Measurements from ENCODE around the gene SNAPIN. TPM values are rescaled to one million over a fixed set of nuclear protein-coding genes. Genes with fewer than 3 reads are reported as not detected.
"Not testable (repeated sequence)": the region's sequence is repeated elsewhere in the genome, so short reads cannot be mapped to it uniquely, and the experiment has no call there.

The SNAPIN gene
- total RNA-seq, 1 donor from 2014 or later = 15.1 TPM

GRCh38 chr1:153646672-153647345 is 11.7 kb upstream of the SNAPIN start:
- ATAC-seq (no peak), DNase-seq (ENCODE audit: low spot score) (peak; percentile 33)

GRCh38 chr1:153647346-153647714 is 11.2 kb upstream of the SNAPIN start:
- ATAC-seq = no peak
- DNase-seq (ENCODE audit: low spot score) = peak; percentile 41

GRCh38 chr1:153648000-153648643 is 10.4 kb upstream of the SNAPIN start:
- ATAC-seq = no peak
- DNase-seq (ENCODE audit: low spot score) = no peak

- DNase-seq (ENCODE audit: low spot score) = no peak
- peak; percentile 26 for ATAC-seq
Observed at GRCh38 chr1:153649137-153649862, 9.2 kb upstream of the SNAPIN start.

GRCh38 chr1:153649863-153650235 is 8.7 kb upstream of the SNAPIN start:
- peak; percentile 92 for DNase-seq (ENCODE audit: low spot score)
- ATAC-seq = peak; percentile 95

GRCh38 chr1:153651771-153652170 is 6.7 kb upstream of the SNAPIN start:
- no peak for DNase-seq (ENCODE audit: low spot score)
- ATAC-seq = no peak

- ATAC-seq = no peak
- DNase-seq (ENCODE audit: low spot score) = no peak
Observed at GRCh38 chr1:153652805-153653500, 5.5 kb upstream of the SNAPIN start.

- DNase-seq (ENCODE audit: low spot score) (no peak), ATAC-seq (no peak)
Observed at GRCh38 chr1:153655333-153655732, 3.2 kb upstream of the SNAPIN start.

- ATAC-seq (no peak), DNase-seq (ENCODE audit: low spot score) (no peak)
Observed at GRCh38 chr1:153659175-153659534, 652 bp downstream of the SNAPIN start.

GRCh38 chr1:153659656-153660055 is 1.2 kb downstream of the SNAPIN start:
- no peak for DNase-seq (ENCODE audit: low spot score)
- ATAC-seq = no peak

- no peak for DNase-seq (ENCODE audit: low spot score)
- no peak for ATAC-seq
Observed at GRCh38 chr1:153661111-153661708, 2.7 kb downstream of the SNAPIN start.

GRCh38 chr1:153662269-153662668 is 3.8 kb downstream of the SNAPIN start:
- ATAC-seq (no peak), DNase-seq (ENCODE audit: low spot score) (no peak)

- no peak for ATAC-seq
- no peak for DNase-seq (ENCODE audit: low spot score)
Observed at GRCh38 chr1:153663211-153663610, 4.7 kb downstream of the SNAPIN start.

GRCh38 chr1:153667439-153667838 is 8.9 kb downstream of the SNAPIN start:
- no peak for ATAC-seq
- no peak for DNase-seq (ENCODE audit: low spot score)

GRCh38 chr1:153668672-153669071 is 10.2 kb downstream of the SNAPIN start:
- not testable (repeated sequence) for DNase-seq (ENCODE audit: low spot score); ATAC-seq

GRCh38 chr1:153669606-153670005 is 11.1 kb downstream of the SNAPIN start:
- no peak for DNase-seq (ENCODE audit: low spot score)
- no peak for ATAC-seq

- DNase-seq (ENCODE audit: low spot score) = no peak
- ATAC-seq = peak; percentile 35
Observed at GRCh38 chr1:153670257-153670858, 11.9 kb downstream of the SNAPIN start.

- DNase-seq (ENCODE audit: low spot score) (peak; percentile 97), ATAC-seq (peak; percentile 91)
Observed at GRCh38 chr1:153670859-153671627, 12.5 kb downstream of the SNAPIN start, which contains the start of gene ILF2. Gene ILF2 (minus strand): TSS chr1:153670993. CDS start chr1:153670922, 71 bp downstream.

- ATAC-seq; DNase-seq (ENCODE audit: low spot score): not testable (repeated sequence)
Observed at GRCh38 chr1:153671628-153672353, 13.3 kb downstream of the SNAPIN start.

All from left lobe of liver (tissue), 2 donors.